ENCODE measurements around the gene RAB11FIP4. TPM values are rescaled to one million over a fixed set of nuclear protein-coding genes. Genes with fewer than 3 reads are reported as not detected.

RAB11FIP4 gene
- total and polyA plus RNA-seq, 9 of the 15 experiments (the other 6 are each of a cell fraction or from before 2014, with no cell fraction given) = 0.62 to 16.6 (median 8.9) TPM

- TF ChIP-seq REST (IDR thresholded peaks at IDR 0.05; ENCODE audit: borderline replicate concordance) (peak; percentile 63; the same call in 1 of the 2 replicates), REST (CRISPR knock-in tag; IDR thresholded peaks at IDR 0.05; ENCODE audit: low read depth) (no peak), TBP (optimal IDR thresholded peaks at IDR 0.05; ENCODE audit: low read depth, low read length) (peak; percentile 8), MYC (IDR thresholded peaks at IDR 0.05; ENCODE audit: low read depth, low read length) (peak; percentile 62), MYC (CRISPR knock-in tag; IDR thresholded peaks at IDR 0.05; ENCODE audit: borderline replicate concordance, low read depth) (no peak), CXXC5 (CRISPR knock-in tag; IDR thresholded peaks at IDR 0.05) (peak; percentile 86), ZNF699 (CRISPR knock-in tag; IDR thresholded peaks at IDR 0.05; ENCODE audit: insufficient replicate concordance) (no peak), UBTF (IDR thresholded peaks at IDR 0.05; ENCODE audit: borderline replicate concordance in 1 of 2, low read depth in 2 of 2, low read length in 2 of 2) (0 out of 4 replicates have a peak, but pooled peaks have one; percentile 46 to 55), C11orf30 (IDR thresholded peaks at IDR 0.05; ENCODE audit: low read depth) (no peak), NR2C2 (CRISPR knock-in tag; IDR thresholded peaks at IDR 0.05) (no peak), NR2C2 (tag; IDR thresholded peaks at IDR 0.05) (peak; percentile 84), JUND (IDR thresholded peaks at IDR 0.05; ENCODE audit: borderline replicate concordance, low read depth, low read length) (0 out of 2 replicates have a peak, but pooled peaks have one; percentile 34), JUND (tag; IDR thresholded peaks at IDR 0.05; ENCODE audit: borderline replicate concordance, low read depth, low read length) (no peak), CTCF (IDR thresholded peaks at IDR 0.05 in 2 of 3, conservative IDR thresholded peaks at IDR 0.05 in 1 of 3; ENCODE audit: insufficient read depth in 2 of 3, low read depth in 1 of 3, low read length in 3 of 3) (peak; percentile 67 to 97 (median 80); a peak in 5 of 6 replicates)
These were observed 167.5 kb downstream of the RAB11FIP4 start (continued) for GRCh38 chr17:31558748-31559583.

All from K562 (cell line).